GM21576 (cell line): Measurements from ENCODE around the gene KDM1B.

Experiments
- ATAC-seq: cut with Tn5 transposase; IDR thresholded peaks from one replicate; pipeline ENCODE4 v1.9.1; 2021; ENCODE audit warnings: mild to moderate bottlenecking, moderate library complexity; ENCODE audit not compliant: unreplicated experiment

KDM1B gene, protein sequence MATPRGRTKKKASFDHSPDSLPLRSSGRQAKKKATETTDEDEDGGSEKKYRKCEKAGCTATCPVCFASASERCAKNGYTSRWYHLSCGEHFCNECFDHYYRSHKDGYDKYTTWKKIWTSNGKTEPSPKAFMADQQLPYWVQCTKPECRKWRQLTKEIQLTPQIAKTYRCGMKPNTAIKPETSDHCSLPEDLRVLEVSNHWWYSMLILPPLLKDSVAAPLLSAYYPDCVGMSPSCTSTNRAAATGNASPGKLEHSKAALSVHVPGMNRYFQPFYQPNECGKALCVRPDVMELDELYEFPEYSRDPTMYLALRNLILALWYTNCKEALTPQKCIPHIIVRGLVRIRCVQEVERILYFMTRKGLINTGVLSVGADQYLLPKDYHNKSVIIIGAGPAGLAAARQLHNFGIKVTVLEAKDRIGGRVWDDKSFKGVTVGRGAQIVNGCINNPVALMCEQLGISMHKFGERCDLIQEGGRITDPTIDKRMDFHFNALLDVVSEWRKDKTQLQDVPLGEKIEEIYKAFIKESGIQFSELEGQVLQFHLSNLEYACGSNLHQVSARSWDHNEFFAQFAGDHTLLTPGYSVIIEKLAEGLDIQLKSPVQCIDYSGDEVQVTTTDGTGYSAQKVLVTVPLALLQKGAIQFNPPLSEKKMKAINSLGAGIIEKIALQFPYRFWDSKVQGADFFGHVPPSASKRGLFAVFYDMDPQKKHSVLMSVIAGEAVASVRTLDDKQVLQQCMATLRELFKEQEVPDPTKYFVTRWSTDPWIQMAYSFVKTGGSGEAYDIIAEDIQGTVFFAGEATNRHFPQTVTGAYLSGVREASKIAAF

DNA sequence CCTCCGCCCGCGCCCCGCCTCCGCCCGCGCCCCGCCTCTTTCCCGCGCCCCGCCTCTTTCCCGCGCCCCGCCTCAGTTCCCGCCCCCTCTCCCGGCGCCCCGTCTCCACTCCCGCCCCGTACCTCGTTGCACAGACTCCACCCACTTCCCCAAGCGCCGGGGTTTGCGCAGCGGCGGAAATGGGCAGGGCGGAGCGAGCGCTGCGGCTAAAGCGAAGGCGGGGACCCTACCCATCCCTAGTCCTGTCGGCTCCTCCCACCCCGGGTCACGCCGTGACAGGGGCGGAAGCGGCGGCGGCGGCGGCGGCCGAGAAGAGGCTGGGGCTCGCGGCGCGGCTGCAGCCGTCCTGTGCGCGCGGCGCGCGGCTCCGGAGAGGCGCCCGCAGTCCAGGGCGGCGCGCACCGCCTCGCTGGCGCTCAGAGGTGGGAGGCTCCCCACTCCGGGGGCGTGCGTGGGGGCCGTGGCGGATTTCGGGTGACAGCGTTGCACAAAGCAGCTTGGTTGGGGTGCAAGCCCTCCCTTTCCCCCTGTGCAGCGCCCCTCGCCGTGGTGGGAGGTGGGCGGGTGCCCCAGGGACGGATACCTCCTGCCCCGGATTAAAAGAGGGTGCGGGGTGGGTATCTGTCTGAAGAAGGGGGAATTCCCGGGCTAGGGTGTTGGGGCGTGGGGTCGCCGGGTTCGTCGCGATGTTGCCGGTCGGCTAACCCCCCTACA, at the start of gene KDM1B:
TSS of gene KDM1B (plus strand) at position 273 of the 714 bp plus-strand sequence. CDS start 4,474 bp downstream, outside the sequence.
- ATAC-seq, result peak; percentile 88

DNA sequence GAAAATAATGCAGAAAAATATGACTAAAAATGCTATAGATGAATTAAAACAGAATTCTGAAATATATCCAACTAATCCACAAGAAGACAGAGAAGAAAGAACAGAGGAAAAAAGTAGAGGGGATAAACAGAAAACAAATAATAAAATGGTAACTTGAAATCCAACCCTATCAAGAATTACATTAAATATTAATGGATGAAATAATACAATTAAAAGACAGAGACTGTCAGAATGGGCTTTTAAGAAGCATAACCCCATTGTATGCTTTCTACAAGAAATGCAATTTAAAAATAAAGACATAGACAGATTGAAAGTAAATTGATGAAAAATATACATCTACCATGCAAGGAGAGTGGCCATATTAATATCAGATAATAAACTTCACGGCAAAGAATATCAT, 48.2 kb upstream of the KDM1B start:
- no peak for ATAC-seq

DNA sequence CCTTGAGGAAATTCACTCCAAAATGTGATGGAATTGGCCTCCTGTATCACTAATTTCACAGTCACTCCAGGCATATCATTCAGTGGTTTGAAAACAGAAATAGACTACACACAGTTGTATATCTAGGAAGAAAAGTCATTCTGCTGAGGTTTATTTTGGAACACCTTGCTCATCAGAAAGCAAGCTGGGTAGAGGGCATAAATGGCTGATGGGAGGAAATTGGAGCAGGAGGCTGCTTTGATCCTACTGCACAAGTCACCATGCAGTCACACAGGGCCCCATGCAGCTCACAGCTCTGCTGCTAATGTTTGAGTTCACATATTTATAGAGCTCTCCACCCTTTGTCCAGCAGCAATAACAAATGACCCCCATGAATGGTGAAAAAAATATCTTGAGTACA, 45.1 kb upstream of the KDM1B start:
- no peak for ATAC-seq

DNA sequence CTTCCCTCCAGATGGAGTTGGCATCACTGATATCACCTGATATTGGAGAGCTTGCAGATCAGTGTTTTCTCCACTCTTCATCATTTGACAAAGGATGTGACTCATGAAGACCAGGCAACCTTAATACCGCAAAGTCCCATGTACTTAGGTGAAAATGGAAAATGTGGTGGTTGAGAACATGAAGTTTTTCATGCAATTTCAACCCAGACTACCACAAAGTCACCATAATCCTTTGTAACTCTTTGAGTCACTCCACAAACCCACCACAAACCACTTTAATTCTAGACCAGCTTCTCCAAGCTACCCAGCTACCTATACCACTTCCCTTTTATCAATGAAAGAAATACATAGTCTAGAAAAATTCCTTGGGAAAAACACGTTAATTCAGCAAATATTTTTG, 39.9 kb upstream of the KDM1B start:
- ATAC-seq, result no peak

DNA sequence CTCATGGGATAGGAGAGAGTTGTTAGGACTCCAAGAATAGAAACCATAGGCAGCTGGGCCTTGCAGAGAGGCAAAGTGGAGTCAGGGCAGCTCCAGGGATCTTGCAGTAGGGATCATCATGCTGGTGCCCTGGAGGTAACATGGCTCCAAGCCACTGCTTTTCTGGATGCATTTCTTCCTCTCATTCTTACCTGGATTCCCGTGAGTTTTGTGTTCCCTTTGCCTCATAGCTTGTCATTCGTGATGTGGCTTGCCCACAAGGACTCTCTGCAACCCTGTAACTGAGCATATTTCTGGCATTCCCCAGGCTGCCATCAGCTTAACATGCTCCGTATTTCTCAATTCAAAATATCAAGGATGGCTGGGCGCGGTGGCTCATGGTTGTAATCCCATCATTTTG, 38.1 kb upstream of the KDM1B start:
- no peak for ATAC-seq

DNA sequence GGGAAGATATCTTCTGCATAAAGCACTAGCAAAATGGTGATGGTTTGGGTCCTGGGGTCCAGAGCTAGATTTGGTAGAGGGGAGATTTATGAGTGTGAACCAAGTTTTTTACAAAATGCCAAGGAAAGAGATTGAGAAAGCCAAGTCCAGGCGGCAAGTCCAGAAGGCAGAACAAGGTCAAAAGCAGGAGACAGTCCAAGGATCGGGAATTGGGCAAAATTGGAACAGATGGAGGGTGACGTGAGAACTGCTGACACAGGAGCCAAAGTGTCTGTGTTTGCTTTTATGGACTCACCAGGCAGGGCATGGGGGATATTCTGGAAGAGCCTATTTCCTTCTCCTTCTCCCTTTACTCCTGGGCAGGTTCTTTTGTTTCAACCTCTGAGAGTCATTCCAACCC, 36.9 kb upstream of the KDM1B start:
- no peak for ATAC-seq

DNA sequence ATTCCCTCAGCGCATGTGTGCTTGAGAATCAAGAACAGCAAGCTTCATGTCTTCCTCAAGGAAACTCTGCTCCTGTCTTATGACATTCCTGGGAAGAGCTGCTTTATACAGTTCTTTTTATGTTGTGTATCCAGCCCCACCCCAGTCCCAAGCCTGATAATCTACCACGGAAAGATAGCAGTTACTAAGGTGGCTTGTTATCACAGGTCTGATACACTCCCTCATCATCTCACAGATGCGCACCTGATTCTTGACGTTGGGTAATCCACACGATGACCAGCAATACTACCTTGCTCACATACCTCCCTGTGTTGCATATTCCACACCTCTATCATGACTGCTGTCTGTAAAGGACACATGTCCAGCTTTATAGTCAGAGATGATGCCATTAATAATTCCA, 36.0 kb upstream of the KDM1B start:
- no peak for ATAC-seq

DNA sequence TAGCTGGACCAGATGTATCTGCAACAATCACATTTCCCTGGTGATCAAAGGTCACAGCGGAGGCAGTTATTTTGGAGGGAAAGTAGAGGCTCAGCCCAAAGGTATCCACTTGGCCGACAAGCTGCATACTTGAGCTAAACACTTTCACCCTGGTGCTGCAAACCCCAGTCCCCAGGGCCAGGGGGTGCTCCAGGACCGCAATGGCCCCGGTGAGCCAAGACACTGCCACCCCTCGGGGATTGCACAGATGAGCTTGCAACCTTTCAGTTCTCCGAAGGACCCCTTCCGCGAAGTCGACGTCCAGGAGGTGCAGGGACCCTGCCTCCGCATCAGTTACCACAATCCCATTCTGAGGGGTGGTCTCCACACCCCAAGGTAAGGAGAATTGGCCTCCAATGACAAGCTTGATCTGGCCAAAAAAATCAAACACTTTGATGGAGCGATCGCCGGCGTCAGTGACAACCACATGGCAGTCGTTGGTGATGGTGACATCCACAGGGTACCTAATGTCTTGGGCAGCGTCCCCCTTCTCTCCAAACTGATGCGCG, 33.6 kb upstream of the KDM1B start:
- no peak for ATAC-seq

DNA sequence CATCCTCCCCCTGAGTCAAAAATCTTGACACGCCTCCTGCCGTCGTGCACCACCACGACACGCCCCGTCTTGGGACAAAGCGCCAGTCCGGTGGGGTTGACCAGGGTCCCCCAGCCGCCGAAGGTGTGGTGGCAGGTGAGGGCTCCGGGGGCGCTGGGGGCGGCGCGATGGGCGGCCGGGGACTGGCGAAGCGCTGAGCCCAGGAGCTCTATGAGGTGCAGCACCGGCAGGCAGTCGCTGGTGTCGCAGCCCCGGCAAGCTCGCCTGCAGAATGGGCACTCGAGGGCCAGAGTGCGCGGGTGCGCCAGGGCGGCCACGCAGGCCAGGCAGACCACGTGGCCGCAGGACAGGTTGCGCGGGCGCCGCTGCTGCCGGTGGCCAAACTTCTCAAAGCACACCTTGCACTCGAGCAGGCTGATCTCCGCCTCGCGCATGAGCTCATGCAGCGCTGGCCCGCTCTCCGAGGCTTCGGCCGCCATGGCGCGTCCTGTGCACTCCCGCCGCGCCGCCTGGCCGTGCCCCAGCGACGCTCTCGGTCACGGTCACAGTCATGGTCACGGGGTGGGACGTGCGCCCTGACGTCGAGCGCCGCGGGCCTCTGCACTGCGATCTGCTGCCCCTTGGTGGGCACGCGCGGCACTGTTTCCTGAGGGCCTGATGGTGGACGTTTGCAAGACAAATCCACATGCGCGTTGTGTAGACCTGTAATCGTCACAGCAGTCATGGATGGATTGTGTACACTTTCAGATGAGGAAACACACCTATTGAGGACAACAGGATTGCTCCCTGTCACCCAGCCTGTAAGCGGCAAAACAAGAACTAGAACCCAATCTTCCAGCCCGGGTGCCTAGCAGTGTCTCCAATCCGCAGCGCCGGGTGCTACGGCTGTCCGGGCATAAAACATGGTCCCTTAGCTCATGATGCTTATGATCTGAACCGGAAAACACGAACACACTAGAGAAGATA, 32.8 kb upstream of the KDM1B start, which contains the start of gene NHLRC1:
TSS of gene NHLRC1 (minus strand) at position 550 of the 966 bp plus-strand sequence. CDS start at position 479, 71 bp downstream.
- ATAC-seq, result peak; percentile 100

DNA sequence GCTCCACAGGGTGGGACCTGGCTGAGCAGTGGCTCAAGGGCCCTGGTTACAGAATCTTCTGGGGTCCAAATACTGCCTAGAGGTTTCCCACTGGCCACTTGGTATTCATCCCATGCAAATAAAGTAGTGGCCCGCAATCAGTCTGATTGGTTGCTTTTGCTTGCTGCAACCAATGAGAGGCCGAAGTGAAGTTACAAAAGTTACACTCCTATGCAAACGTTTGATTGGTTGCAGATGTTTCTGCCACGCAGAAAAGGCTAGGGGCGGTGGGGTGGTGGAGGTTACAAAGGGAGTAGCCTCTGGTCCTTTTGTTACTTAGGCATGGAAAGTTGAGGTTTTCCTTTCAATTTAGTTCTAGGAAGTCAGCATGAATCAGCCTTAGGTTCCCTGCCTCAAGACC, 29.1 kb upstream of the KDM1B start:
- ATAC-seq, result no peak

DNA sequence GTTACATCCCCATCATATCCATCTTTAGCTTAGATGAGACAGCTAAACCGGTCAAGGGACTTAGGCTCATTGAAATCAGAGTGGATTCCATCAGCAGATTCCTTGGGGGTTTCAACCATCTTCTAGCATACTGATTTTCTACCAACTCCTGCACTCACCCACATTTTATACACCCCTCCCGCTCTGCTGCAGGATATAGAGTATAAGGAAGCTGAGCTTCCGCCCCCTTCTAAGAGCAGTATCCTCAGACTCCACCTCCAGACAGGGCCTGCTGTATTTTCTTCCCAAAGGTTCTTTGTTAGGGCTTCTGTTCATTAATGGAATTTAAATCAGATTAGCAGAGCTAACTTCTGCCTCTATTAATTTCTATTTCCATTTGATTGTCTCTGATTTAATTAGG, 22.9 kb upstream of the KDM1B start:
- ATAC-seq, result no peak

DNA sequence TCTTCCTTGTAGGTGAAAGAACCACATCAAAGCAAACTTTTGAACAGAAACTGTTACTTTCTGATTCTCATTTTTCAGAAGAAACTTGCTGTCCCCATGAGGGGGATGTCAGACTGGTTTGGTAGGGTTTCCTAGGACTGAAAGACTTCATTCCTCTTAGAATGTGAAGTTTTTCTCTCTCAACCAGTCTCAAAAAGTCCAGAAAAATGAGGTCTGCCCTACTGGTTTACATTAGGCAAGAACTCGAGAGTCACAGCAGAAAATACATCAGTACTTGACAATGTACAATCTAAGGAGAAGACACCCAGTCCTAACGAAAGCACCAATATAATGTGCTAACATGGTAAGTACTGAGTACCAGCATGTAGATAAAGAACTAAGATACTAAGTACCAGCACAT, 20.1 kb upstream of the KDM1B start:
- ATAC-seq, result no peak

DNA sequence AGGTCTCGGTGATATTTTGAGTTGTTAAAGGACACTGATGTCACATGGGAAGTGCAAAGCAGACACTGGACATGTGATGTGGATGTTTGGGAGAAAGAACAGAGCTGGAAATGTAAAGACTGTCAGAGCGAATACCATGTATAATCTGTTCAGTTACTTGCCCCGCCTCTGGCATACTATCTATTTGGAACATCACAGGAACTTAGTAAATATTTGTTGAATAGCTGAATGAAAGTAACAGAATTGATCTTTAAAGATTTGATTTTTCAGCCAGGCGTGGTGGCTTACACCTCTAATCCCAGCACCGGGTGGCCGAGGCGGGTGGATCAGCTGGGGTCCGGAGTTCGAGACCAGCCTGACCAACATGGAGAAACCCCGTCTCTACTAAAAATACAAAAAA, 19.0 kb upstream of the KDM1B start:
- no peak for ATAC-seq

DNA sequence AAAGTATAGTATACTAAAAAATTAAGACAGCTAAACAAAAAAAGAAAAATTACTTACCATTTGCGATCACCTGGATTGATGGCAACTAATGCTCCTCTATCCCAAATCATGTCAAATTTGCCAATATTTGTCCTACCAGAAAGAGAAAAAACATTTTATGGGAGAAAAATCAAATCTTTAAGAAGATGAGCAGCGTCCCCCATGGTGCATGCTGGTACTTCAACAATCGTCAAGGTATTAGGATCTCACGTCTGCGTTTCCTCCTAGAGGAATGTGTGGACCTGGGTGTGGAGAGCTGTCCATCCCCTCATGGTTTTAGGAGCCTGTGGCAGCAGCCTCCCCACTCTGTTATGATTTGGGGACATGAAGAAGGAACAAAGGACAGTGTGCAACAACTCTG, 16.3 kb upstream of the KDM1B start:
- no peak for ATAC-seq

DNA sequence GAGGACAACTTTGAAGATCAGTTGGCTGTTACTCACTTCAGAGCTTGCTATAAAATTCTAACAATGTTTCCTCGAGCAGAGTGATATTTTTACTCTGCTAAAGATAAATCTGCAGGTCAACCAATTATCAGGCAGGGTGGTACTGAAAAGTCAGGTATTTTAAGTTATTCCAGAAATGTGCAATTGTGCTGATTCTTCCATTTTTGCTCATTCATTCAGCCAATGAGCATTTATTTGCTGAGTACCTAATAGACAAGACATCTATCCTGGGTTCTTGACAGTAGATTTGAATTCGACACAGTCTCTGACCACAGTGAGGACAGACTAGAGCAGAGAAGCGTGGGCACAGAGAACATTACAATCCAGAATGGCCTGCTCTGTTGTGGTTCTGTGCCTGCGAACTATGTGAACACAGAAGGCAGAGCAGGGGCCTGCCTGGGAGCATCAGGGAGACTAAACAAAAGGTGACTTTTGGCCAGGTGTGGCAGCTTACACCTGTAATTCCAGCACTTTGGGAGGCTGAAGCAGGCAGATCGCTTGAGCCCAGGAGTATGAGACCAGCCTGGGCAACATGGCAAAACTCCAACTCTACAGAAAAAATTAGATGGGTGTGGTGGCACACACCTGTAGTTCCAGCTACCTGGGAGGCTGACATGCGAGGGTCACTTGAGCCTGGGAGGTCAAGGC, 15.1 kb upstream of the KDM1B start:
- no peak for ATAC-seq

DNA sequence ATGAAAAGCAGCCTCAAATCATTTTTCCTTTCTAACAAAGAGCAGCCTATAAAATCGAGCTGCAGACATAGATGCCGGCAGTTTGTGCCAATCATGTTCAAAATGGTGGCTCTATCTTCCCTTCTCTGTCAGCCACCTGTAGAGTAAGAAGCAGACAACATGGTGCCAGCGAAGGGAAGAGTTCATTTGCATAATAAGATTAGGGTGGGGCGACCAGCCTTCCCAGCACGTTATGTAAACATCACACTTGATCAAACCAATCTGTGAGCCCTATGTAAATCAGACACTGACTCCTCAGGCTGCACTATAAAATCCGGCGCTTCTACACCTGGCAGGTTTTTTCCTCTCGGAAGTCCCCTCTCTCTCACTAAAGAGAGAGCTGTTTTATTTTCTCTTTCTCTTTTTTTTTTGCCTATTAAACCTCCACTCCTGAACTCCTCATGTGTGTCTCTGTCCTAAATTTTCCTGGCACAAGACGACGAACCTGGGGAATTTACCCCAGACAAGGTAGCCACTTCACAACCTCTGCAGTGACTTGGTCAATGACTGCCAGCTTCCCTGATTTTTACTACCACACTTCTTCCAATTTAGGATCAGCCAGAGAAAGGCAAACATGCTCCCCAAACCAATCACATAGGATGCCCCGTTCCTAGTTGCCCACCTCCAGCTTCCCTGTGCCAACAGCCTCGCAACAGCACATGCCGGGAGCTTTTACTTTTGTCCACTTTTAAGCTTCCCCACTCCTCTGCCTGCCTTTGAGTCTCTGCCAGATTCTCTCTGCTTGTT, 13.2 kb upstream of the KDM1B start:
- no peak for ATAC-seq

DNA sequence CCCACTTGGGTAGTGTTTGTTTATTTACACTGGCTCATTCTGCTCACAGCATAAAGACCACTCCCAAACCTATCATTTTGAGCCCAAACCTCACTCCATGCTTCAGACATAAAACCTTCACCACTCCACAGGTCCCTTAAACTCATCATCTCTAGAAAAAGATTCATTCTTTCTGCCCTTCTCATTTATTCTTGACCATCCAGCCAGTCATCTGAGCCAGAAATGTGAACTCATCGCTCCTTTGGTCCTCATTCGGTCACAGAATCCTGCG, 12.7 kb upstream of the KDM1B start:
- ATAC-seq, result no peak

DNA sequence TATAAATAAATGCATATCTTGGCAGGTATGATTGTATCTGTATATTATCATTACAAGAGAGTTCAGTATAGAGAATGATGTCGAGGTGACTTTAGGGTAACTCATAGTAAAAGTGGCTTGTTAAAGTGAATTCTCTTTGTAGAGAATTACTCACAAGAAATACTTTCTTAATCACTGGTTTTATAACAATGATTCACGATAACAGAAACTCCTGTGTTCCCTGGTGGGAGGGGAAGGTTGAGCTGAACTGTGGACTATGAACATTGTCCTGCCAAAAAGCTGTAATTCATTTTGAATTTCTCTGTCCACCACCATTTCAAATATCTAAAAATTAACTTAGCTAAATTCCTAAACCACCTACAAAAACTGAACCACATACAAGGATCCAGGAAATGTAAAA, 8.1 kb upstream of the KDM1B start:
- no peak for ATAC-seq

DNA sequence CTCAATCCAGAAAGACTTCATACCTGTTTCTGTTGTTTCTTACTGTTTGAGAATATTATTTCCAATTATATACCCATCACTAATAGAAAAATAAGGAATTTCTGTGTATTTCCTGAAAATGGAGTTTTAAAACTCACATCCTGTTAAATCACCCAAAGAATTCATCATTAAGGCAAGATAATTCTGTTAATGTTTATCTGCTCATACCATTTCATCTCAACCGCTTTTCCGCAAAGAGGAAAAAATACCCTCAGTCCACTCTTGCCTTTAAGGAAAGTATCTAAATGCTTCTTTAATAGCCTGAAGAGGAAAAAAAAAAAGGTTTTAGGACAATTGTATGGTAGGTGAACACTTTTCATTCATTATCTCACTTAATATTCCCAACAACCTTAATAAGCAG, 7.6 kb upstream of the KDM1B start:
- ATAC-seq, result no peak
